Upper lobe of right lung (tissue), 1 donor: ENCODE results near the gene A3GALT2. TPM values are rescaled to one million over a fixed set of nuclear protein-coding genes. Genes with fewer than 3 reads are reported as not detected.

ENCODE experiments used
- ATAC-seq: fragments of 200-7000 bp; cut with Tn5 transposase; one replicate; pipeline ENCODE4 v1.9.1; 2020; ENCODE audit warnings: mild to moderate bottlenecking, moderate library complexity
- DNase-seq: peaks from one replicate; pipeline ENCODE4 v3.0.0-alpha.2; 2020
- H3K27ac ChIP-seq: fragments of 200-600 bp; one replicate; pipeline ENCODE4 v1.8.0; 2022
- H3K27me3 ChIP-seq: fragments of 200-600 bp; one replicate; pipeline ENCODE4 v1.8.0; 2022; ENCODE audit warnings: mild to moderate bottlenecking
- H3K36me3 ChIP-seq: fragments of 200-600 bp; one replicate; pipeline ENCODE4 v1.8.0; 2022
- H3K4me1 ChIP-seq: fragments of 200-600 bp; one replicate; pipeline ENCODE4 v1.8.0; 2022
- H3K4me3 ChIP-seq: fragments of 200-600 bp; one replicate; pipeline ENCODE4 v1.8.0; 2022; ENCODE audit warnings: mild to moderate bottlenecking
- H3K9me3 ChIP-seq: fragments of 200-600 bp; one replicate; pipeline ENCODE4 v1.8.0; 2022
- intact Hi-C: fragments of 100-400 bp; cut with DNase I; formaldehyde crosslinking; loops from one replicate; pipeline ENCODE4 v1.11.0; 2022
- total RNA-seq: library from RNA; stranded (reverse); fragmentation: NEBNext Ultra II Directional; extraction: Animal tissue kit (Norgen Biotek cat#: 25700); gene quantifications from one replicate; pipeline ENCODE4 v1.2.1, GENCODE V29; 2021
- TF ChIP-seq, protein P1 (sequence below): fragments of 200-600 bp; IDR thresholded peaks from one replicate; pipeline ENCODE4 v1.8.0; 2022; ENCODE audit warnings: antibody characterized with exemption
- donor health status: DM: no; HTN: yes; CAD: no; lungs with severe emphysema.

Gene A3GALT2
- total RNA-seq, 1 donor from 2014 or later, result not detected

DNA sequence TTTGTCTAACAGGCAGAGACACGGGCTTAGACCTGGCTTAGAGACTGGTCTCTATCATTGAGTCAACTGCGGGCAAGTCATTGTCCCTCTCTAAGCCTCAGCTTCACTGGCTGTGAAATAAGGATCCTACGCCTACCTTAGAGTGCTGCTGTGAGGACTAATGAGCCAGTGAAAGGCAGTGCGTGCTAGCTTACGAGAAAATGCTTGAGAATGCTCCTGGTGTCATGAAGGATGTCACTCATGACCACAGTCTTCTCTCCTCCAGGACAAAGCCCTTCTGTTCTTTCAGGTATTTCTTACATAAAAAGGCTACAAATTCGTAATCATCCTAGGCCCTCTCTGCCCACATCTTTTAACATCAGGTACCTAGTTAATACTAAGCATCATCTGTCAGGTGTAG, 16.5 kb upstream of the A3GALT2 start:
- H3K4me1 ChIP-seq, result peaks cover 97% of the 10 kb centered on the region

DNA sequence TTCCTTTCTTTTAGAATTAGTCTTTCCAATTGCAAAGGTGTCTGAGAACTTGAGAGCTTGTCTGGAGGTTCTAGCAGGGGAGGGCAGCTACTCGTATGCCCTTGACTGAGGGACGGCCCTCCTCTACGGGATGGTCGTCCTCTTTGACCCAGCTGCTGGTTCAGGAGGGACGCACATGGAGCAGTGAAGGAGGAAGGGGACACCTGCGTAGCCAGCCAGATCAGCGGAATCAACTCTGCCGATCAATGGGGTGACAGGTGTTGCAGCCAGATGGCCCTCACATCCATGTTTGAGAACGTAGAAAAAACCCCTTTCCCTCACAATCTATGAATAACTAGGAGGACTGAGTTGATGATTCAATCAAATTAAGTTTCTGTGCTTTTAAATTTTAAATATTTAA, 15.7 kb upstream of the A3GALT2 start:
- ATAC-seq (no peak), DNase-seq (no peak)
- Histone ChIP-seq H3K9me3 (no peaks in the 10 kb centered on the region), H3K36me3 (peaks cover 32% of the 10 kb centered on the region), H3K4me1 (peaks cover 95% of the 10 kb centered on the region), H3K4me3 (no peak overlapping the region), H3K27ac (peak overlapping the region; percentile 24), H3K27me3 (no peaks in the 10 kb centered on the region)
- TF ChIP-seq, protein P1, sequence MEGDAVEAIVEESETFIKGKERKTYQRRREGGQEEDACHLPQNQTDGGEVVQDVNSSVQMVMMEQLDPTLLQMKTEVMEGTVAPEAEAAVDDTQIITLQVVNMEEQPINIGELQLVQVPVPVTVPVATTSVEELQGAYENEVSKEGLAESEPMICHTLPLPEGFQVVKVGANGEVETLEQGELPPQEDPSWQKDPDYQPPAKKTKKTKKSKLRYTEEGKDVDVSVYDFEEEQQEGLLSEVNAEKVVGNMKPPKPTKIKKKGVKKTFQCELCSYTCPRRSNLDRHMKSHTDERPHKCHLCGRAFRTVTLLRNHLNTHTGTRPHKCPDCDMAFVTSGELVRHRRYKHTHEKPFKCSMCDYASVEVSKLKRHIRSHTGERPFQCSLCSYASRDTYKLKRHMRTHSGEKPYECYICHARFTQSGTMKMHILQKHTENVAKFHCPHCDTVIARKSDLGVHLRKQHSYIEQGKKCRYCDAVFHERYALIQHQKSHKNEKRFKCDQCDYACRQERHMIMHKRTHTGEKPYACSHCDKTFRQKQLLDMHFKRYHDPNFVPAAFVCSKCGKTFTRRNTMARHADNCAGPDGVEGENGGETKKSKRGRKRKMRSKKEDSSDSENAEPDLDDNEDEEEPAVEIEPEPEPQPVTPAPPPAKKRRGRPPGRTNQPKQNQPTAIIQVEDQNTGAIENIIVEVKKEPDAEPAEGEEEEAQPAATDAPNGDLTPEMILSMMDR, result no peak
- intact Hi-C loops, result no loop called here

More for the DNA sequence above, 16.5 kb upstream of the A3GALT2 start:
- TF ChIP-seq, protein P1, result no peak
- Histone ChIP-seq H3K27ac (peak overlapping the region; percentile 90), H3K4me3 (no peak overlapping the region), H3K9me3 (no peaks in the 10 kb centered on the region), H3K27me3 (no peaks in the 10 kb centered on the region), H3K36me3 (peaks cover 27% of the 10 kb centered on the region)
- intact Hi-C loops, result no loop called here
- no peak for DNase-seq
- ATAC-seq, result no peak

DNA sequence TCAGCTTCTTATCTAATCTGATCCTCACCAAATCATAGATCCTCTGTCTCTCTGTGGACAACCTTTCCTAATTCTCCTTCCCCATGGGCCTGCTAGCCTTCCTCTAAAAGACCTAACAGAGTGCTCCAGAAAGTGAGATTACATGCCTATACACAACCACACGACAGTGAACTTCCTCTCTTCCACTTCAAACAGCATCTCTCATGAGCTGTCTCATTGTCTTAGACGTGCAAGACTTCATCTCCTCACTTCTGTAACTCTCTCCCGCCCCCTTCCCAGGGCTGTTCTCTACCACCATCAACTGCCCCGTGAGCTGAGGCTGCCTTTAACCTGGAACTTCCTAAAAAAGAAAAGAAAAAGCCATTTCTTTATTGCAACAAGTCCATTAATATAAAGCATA, 14.1 kb upstream of the A3GALT2 start:
- Histone ChIP-seq H3K27me3 (no peaks in the 10 kb centered on the region), H3K4me1 (peaks cover 83% of the 10 kb centered on the region), H3K36me3 (peaks cover 44% of the 10 kb centered on the region), H3K4me3 (no peak overlapping the region), H3K9me3 (no peaks in the 10 kb centered on the region), H3K27ac (peak overlapping the region; percentile 65)
- peak; percentile 54 for ATAC-seq
- TF ChIP-seq, protein P1, result no peak
- intact Hi-C loops, result no loop called here
- no peak for DNase-seq

DNA sequence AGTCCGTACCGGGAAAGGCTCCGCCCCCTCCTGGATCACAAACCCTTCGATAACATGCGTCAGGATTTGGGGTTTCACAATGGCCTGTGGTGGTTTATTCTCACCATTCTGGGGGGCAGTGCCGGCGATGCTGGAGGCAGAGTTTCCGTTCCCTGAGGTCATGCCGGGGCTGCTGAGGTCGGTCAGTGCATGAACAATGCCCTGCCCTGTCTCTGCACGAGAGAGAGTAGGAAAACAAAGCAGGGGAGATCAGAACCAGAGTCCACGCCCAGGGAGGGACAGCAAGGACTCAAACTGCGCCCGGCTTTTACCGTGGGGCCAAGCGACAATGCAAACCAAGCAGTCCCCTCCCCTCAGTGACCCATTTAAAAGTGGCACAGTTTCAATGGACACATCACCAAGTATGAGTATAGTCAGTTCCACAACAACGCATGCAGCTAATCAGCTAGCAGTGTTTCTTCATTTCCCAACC, 13.2 kb upstream of the A3GALT2 start:
- ATAC-seq, result peak; percentile 18
- no peaks in the 10 kb centered on the region for H3K9me3 ChIP-seq
- no peaks in the 10 kb centered on the region for H3K27me3 ChIP-seq
- peaks cover 53% of the 10 kb centered on the region for H3K36me3 ChIP-seq
- H3K4me1 ChIP-seq, result peaks cover 74% of the 10 kb centered on the region
- peak overlapping the region; percentile 65 for H3K27ac ChIP-seq
- TF ChIP-seq, protein P1, result no peak
- DNase-seq, result no peak
- H3K4me3 ChIP-seq, result peak overlapping the region; percentile 1
- intact Hi-C loops, result no loop called here

DNA sequence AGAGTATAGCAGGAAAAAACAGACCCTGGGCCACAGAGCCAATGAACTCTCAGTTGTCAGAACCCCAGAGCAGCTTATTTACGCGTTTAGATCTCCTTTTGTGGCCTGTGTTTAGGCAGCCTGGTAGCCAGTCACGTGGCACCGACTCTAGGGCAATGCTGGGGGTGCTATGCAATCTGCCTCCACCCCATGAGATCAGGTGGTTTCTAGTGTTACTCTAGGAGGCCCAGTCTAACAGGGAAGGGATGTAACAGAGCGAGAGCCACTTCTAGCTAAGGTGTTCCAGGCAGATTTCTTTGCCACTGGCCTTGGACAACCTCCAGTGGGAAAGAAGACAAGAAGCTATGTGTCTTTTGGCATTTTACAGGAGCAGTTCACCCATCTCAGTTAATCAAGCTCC, 12.0 kb upstream of the A3GALT2 start:
- TF ChIP-seq, protein P1, result no peak
- Histone ChIP-seq H3K27me3 (no peaks in the 10 kb centered on the region), H3K4me3 (no peak overlapping the region), H3K4me1 (peaks cover 72% of the 10 kb centered on the region), H3K36me3 (peaks cover 65% of the 10 kb centered on the region), H3K27ac (peak overlapping the region; percentile 65), H3K9me3 (no peaks in the 10 kb centered on the region)
- DNase-seq (no peak), ATAC-seq (peak; percentile 72)
- intact Hi-C loops, result no loop called here

DNA sequence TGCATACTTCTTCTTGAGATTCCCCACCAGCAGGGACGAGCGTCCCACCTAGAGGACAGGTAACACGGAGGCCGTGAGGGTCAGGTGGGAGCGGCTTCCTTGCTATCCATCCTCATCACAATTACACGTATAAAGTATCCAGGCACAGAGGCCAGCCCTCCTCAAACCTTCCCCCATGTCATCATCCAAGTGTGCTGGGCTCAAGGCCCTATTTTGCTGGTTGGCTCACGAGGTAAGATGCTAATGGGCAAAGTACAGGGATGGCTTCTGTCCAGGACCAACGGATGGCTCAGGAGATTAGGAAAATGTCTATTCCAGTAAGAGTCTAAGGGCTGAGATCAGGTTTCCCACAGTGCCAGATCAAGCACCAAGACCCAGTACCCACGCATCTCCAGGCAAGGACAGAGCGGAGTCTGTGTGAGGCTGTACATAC, 11.5 kb upstream of the A3GALT2 start:
- TF ChIP-seq, protein P1, result no peak
- H3K4me1 ChIP-seq, result peaks cover 72% of the 10 kb centered on the region
- intact Hi-C loops, result no loop called here
- peak overlapping the region; percentile 65 for H3K27ac ChIP-seq
- DNase-seq (no peak), ATAC-seq (no peak)
- H3K9me3 ChIP-seq, result no peaks in the 10 kb centered on the region
- peaks cover 70% of the 10 kb centered on the region for H3K36me3 ChIP-seq
- H3K4me3 ChIP-seq, result no peak overlapping the region
- no peaks in the 10 kb centered on the region for H3K27me3 ChIP-seq
